ENCODE data around the gene HIPK2. TPM values are rescaled to one million over a fixed set of nuclear protein-coding genes. Genes with fewer than 3 reads are reported as not detected.

HIPK2 gene
- polyA plus RNA-seq, 2 of the 4 experiments (the other 2 are of a cell fraction), result 11.3 to 12.1 TPM

DNA sequence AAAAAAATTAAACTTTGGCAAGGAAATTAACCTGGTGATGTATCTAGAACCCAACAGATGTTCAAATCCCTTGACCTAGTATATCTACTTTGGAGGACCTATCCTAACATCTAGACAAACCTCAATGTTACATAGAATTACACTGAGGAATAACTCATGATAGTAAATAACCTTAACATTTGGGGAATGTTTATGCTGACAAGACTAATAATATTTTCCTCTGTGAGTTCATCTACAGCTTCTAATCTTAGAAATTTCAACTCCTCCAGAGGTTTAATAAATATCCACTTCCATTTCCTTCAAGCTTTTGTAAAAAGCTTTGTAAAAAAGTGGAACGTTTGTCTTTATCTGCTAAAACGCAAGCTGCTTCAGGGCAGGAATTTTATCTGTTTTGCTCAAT is 12.7 kb downstream of the HIPK2 start:
- POLR2A ChIA-PET, result no interaction called here
- DNase-seq (ENCODE audit: low read depth in 1 of 2, low spot score in 1 of 2) (no peak), FAIRE-seq (no peak), ATAC-seq (no peak)
- TF ChIP-seq MAFK (IDR thresholded peaks at IDR 0.05; ENCODE audit: partially characterized antibody), result peak; percentile 79
- TF ChIP-seq, protein P1, sequence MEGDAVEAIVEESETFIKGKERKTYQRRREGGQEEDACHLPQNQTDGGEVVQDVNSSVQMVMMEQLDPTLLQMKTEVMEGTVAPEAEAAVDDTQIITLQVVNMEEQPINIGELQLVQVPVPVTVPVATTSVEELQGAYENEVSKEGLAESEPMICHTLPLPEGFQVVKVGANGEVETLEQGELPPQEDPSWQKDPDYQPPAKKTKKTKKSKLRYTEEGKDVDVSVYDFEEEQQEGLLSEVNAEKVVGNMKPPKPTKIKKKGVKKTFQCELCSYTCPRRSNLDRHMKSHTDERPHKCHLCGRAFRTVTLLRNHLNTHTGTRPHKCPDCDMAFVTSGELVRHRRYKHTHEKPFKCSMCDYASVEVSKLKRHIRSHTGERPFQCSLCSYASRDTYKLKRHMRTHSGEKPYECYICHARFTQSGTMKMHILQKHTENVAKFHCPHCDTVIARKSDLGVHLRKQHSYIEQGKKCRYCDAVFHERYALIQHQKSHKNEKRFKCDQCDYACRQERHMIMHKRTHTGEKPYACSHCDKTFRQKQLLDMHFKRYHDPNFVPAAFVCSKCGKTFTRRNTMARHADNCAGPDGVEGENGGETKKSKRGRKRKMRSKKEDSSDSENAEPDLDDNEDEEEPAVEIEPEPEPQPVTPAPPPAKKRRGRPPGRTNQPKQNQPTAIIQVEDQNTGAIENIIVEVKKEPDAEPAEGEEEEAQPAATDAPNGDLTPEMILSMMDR (IDR thresholded peaks at IDR 0.05), result no peak
- no peak for TF ChIP-seq CHD4 (IDR thresholded peaks at IDR 0.05; ENCODE audit: borderline replicate concordance)
- TF ChIP-seq, protein P2, sequence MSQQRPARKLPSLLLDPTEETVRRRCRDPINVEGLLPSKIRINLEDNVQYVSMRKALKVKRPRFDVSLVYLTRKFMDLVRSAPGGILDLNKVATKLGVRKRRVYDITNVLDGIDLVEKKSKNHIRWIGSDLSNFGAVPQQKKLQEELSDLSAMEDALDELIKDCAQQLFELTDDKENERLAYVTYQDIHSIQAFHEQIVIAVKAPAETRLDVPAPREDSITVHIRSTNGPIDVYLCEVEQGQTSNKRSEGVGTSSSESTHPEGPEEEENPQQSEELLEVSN (IDR thresholded peaks at IDR 0.05; ENCODE audit: borderline replicate concordance, low read depth), result no peak
- CTCF ChIA-PET, result interaction anchor here (0.6 to 3.4 kb wide), 7 partner anchors 9 to 561 kb away, joined by 3 to 15 read pairs (median 3); no protein-coding TSS in a partner anchor
- WGBS (ENCODE audit: missing lambda C conversion rate), result 82% methylated on average over 2 of the region's 2 CpGs
- no peak overlapping the region for H3K27ac ChIP-seq
- H3K9me3 ChIP-seq, result no peaks in the 10 kb centered on the region
- H3K4me1 ChIP-seq, result peaks cover 11% of the 10 kb centered on the region
- H3K4me2 ChIP-seq, result no peak overlapping the region
- no peak overlapping the region for H3K4me3 ChIP-seq

DNA sequence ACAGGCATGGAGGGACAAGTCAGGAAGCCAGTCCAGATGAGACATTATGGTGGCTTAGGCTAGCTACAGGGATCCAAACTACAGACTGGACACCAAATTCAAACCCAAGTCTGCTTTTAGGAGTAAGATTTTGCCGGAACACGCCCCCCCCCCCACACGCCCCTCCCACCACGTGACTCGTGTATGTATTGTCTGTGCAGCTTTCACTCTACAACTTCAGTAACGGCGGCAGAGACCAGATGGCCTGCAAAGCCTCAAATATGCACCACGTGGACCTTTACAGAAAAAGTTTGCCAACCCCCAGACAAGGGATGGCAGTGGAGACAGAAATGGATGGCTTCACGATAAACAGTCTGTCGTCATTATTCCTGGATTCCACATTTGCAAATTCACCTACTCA is 14.5 kb downstream of the HIPK2 start:
- Histone ChIP-seq H3K4me1 (peaks cover 15% of the 10 kb centered on the region), H3K9me3 (no peaks in the 10 kb centered on the region), H3K4me3 (no peak overlapping the region), H3K4me2 (no peak overlapping the region), H3K27ac (peak overlapping the region in 1 of 2 experiments; percentile 36; a peak in 1 of 6 replicates)
- ATAC-seq (no peak), FAIRE-seq (no peak), DNase-seq (ENCODE audit: low read depth in 1 of 2, low spot score in 1 of 2) (no peak)
- ChIA-PET POLR2A (no interaction called here), CTCF (interaction anchor here (1.0 to 1.9 kb wide), 3 partner anchors 11 to 118 kb away, joined by 3 to 7 read pairs (median 5); no protein-coding TSS in a partner anchor)
- TF ChIP-seq JUNB (IDR thresholded peaks at IDR 0.05) (no peak), GATA3 (IDR thresholded peaks at IDR 0.05; ENCODE audit: borderline replicate concordance) (no peak)
- WGBS (ENCODE audit: missing lambda C conversion rate), result 81% methylated on average over 10 of the region's 10 CpGs

DNA sequence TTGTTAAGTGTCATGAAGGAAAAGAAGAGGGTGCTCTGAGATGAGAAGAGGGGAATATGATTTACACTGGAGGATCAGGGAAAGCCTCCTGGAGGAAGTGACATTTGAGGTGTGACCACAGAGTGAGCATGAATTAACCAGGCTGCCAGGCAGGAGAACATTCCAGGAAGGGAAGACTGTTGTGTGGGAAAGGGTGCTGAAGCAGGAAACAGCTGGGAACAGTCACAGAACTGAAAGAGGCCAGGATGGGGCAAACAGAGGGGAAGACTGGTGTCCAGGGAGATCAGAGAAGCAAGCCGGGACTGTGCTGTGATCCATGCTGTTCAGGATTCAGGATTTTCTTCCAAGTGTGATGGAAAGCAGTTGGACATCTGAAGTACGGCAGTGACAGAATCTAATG is 14.9 kb downstream of the HIPK2 start:
- ChIA-PET CTCF (interaction anchor here (1.0 to 1.9 kb wide), 2 partner anchors 11 to 144 kb away, joined by 3 to 7 read pairs; no protein-coding TSS in a partner anchor), POLR2A (no interaction called here)
- TF ChIP-seq PHF8 (IDR thresholded peaks at IDR 0.05; ENCODE audit: borderline replicate concordance, low read depth) (no peak), CHD4 (IDR thresholded peaks at IDR 0.05; ENCODE audit: borderline replicate concordance) (no peak), POLR2A (IDR thresholded peaks at IDR 0.05; ENCODE audit: low read length) (no peak), MAZ (IDR thresholded peaks at IDR 0.05; ENCODE audit: borderline replicate concordance, low read depth, low read length) (no peak), HOXA7 (CRISPR knock-in tag; IDR thresholded peaks at IDR 0.05) (no peak)
- TF ChIP-seq, protein P3, sequence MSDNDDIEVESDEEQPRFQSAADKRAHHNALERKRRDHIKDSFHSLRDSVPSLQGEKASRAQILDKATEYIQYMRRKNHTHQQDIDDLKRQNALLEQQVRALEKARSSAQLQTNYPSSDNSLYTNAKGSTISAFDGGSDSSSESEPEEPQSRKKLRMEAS (IDR thresholded peaks at IDR 0.05), result no peak
- 91% methylated on average over 2 of the region's 2 CpGs for WGBS (ENCODE audit: missing lambda C conversion rate)
- FAIRE-seq (no peak), ATAC-seq (no peak; a peak in 1 of 6 replicates), DNase-seq (ENCODE audit: low read depth in 1 of 2, low spot score in 1 of 2) (no peak)
- Histone ChIP-seq H3K27ac (peak overlapping the region in 1 of 2 experiments; percentile 36; a peak in 2 of 6 replicates), H3K4me3 (no peak overlapping the region), H3K4me2 (no peak overlapping the region), H3K4me1 (peaks cover 19% of the 10 kb centered on the region), H3K9me3 (no peaks in the 10 kb centered on the region)

DNA sequence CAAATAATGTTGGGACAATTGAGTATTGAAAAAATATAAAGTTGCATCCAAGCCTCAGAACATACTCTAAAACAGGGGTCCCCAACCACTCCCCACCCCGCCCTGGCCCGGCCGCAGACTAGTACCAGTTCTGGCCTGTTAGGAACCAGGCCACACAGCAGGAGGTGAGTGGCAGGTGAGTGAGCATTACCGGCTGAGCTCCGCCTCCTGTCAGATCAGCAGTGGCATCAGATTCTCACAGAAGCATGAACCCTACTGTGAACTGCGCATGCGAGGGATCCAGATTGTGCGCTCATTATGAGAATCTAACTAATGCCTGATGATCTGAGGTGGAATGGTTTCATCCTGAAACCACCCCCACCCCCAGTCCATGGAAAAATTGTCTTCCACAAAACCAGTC is 19.4 kb downstream of the HIPK2 start:
- Histone ChIP-seq H3K27ac (peak overlapping the region in 1 of 2 experiments; percentile 32; a peak in 1 of 6 replicates), H3K4me2 (peak overlapping the region; percentile 24), H3K9me3 (no peaks in the 10 kb centered on the region), H3K4me3 (no peak overlapping the region), H3K4me1 (peaks cover 32% of the 10 kb centered on the region)
- DNase-seq (ENCODE audit: low read depth in 1 of 2, low spot score in 1 of 2) (no peak), FAIRE-seq (no peak), ATAC-seq (no peak)
- ChIA-PET CTCF (no interaction called here), POLR2A (no interaction called here)
- 87% methylated on average over 8 of the region's 8 CpGs for WGBS (ENCODE audit: missing lambda C conversion rate)
- TF ChIP-seq, protein P4, sequence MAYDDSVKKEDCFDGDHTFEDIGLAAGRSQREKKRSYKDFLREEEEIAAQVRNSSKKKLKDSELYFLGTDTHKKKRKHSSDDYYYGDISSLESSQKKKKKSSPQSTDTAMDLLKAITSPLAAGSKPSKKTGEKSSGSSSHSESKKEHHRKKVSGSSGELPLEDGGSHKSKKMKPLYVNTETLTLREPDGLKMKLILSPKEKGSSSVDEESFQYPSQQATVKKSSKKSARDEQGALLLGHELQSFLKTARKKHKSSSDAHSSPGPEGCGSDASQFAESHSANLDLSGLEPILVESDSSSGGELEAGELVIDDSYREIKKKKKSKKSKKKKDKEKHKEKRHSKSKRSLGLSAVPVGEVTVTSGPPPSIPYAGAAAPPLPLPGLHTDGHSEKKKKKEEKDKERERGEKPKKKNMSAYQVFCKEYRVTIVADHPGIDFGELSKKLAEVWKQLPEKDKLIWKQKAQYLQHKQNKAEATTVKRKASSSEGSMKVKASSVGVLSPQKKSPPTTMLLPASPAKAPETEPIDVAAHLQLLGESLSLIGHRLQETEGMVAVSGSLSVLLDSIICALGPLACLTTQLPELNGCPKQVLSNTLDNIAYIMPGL (CRISPR knock-in tag; IDR thresholded peaks at IDR 0.05; ENCODE audit: borderline replicate concordance), result no peak
- TF ChIP-seq, protein P3 (IDR thresholded peaks at IDR 0.05), result no peak
- TF ChIP-seq, protein P5, sequence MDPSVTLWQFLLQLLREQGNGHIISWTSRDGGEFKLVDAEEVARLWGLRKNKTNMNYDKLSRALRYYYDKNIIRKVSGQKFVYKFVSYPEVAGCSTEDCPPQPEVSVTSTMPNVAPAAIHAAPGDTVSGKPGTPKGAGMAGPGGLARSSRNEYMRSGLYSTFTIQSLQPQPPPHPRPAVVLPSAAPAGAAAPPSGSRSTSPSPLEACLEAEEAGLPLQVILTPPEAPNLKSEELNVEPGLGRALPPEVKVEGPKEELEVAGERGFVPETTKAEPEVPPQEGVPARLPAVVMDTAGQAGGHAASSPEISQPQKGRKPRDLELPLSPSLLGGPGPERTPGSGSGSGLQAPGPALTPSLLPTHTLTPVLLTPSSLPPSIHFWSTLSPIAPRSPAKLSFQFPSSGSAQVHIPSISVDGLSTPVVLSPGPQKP (IDR thresholded peaks at IDR 0.05; ENCODE audit: low read depth, low read length), result no peak
- TF ChIP-seq GATA3 (IDR thresholded peaks at IDR 0.05; ENCODE audit: borderline replicate concordance) (no peak), HEYL (CRISPR knock-in tag; IDR thresholded peaks at IDR 0.05) (no peak), RAD21 (conservative IDR thresholded peaks at IDR 0.05 in 1 of 2, IDR thresholded peaks at IDR 0.05 in 1 of 2) (no peak), ZC3H11A (IDR thresholded peaks at IDR 0.05) (no peak), TFCP2L1 (CRISPR knock-in tag; IDR thresholded peaks at IDR 0.05) (no peak), MAZ (IDR thresholded peaks at IDR 0.05; ENCODE audit: borderline replicate concordance, low read depth, low read length) (no peak), FOSB (CRISPR knock-in tag; IDR thresholded peaks at IDR 0.05) (no peak), HDAC2 (IDR thresholded peaks at IDR 0.05) (no peak), RCOR1 (IDR thresholded peaks at IDR 0.05; ENCODE audit: low read depth, low read length) (no peak), RFX5 (IDR thresholded peaks at IDR 0.05) (no peak), JUN (IDR thresholded peaks at IDR 0.05) (no peak), KDM1A (IDR thresholded peaks at IDR 0.05; ENCODE audit: low read depth) (no peak)
- TF ChIP-seq, protein P6, sequence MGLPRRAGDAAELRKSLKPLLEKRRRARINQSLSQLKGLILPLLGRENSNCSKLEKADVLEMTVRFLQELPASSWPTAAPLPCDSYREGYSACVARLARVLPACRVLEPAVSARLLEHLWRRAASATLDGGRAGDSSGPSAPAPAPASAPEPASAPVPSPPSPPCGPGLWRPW (IDR thresholded peaks at IDR 0.05), result no peak

Measured in A549 (cell line).